DND-41 (cell line): ENCODE data around the gene CFAP90.

Source experiments
- ATAC-seq: fragments of 200-7000 bp; cut with Tn5 transposase; 3 replicates; pipeline ENCODE4 v1.9.1; 2021; ENCODE audit warnings: low read depth; ENCODE audit not compliant: insufficient read depth
- DNase-seq: peaks from one replicate; pipeline ENCODE4 v3.0.0-alpha.2; 2020
- H2AFZ ChIP-seq: 2 replicates; pipeline ENCODE4 v1.6.0; 2012; ENCODE audit warnings: low read depth, low read length
- H3K27ac ChIP-seq: 2 replicates; pipeline ENCODE4 v1.5.1; 2012; ENCODE audit warnings: low read length, inconsistent platforms
- H3K27me3 ChIP-seq: fragments of 200-600 bp; sonication (generic); 2 replicates; pipeline ENCODE4 v1.6.0; 2012; ENCODE audit warnings: low read length, mild to moderate bottlenecking, inconsistent platforms; ENCODE audit not compliant: insufficient read depth, poor library complexity
- H3K36me3 ChIP-seq: 2 replicates; pipeline ENCODE4 v1.5.1; 2012; ENCODE audit warnings: low read length, inconsistent platforms; ENCODE audit not compliant: insufficient read depth
- H3K4me1 ChIP-seq: 2 replicates; pipeline ENCODE4 v1.5.1; 2012; ENCODE audit warnings: mild to moderate bottlenecking, low read length; ENCODE audit not compliant: insufficient read depth
- H3K4me2 ChIP-seq: 2 replicates; pipeline ENCODE4 v1.6.0; 2012; ENCODE audit warnings: mild to moderate bottlenecking, moderate library complexity, low read length, inconsistent platforms; ENCODE audit not compliant: insufficient read depth
- H3K4me3 ChIP-seq, 2 experiments: fragments of 200-600 bp in 1 of 2; shearing (Covaris generic) in 1 of 2; 2 replicates each; pipeline ENCODE4 v1.5.1; 2012 to 2016; ENCODE audit warnings: inconsistent platforms in 2 of 2, low read length in 2 of 2, mild to moderate bottlenecking in 2 of 2, low read depth in 1 of 2, moderate library complexity in 1 of 2
- H3K79me2 ChIP-seq: 2 replicates; pipeline ENCODE4 v1.6.0; 2012; ENCODE audit warnings: low read length, inconsistent platforms; ENCODE audit not compliant: insufficient read depth
- H3K9ac ChIP-seq: 2 replicates; pipeline ENCODE4 v1.6.0; 2012; ENCODE audit warnings: low read depth, mild to moderate bottlenecking, inconsistent platforms, low read length, moderate library complexity
- H3K9me3 ChIP-seq: 2 replicates; pipeline ENCODE4 v1.5.1; 2012; ENCODE audit warnings: low read length, moderate library complexity, mild to moderate bottlenecking, inconsistent platforms; ENCODE audit not compliant: insufficient read depth, severe bottlenecking
- H4K20me1 ChIP-seq: 2 replicates; pipeline ENCODE4 v1.6.0; 2012; ENCODE audit warnings: low read length; ENCODE audit not compliant: insufficient read depth
- EZH2 ChIP-seq: IDR thresholded peaks from 3 replicates; pipeline ENCODE4 v1.6.1; 2012; ENCODE audit warnings: borderline replicate concordance, low read depth, mild to moderate bottlenecking, moderate library complexity, low read length, inconsistent platforms; ENCODE audit not compliant: severe bottlenecking
- TF ChIP-seq, protein P1 (sequence below): IDR thresholded peaks from 2 replicates; pipeline ENCODE4 v1.5.1; 2012; ENCODE audit warnings: borderline replicate concordance, low read length, moderate library complexity, mild to moderate bottlenecking; ENCODE audit not compliant: poor library complexity, severe bottlenecking; ENCODE audit errors: extremely low read depth

The CFAP90 gene

DNA sequence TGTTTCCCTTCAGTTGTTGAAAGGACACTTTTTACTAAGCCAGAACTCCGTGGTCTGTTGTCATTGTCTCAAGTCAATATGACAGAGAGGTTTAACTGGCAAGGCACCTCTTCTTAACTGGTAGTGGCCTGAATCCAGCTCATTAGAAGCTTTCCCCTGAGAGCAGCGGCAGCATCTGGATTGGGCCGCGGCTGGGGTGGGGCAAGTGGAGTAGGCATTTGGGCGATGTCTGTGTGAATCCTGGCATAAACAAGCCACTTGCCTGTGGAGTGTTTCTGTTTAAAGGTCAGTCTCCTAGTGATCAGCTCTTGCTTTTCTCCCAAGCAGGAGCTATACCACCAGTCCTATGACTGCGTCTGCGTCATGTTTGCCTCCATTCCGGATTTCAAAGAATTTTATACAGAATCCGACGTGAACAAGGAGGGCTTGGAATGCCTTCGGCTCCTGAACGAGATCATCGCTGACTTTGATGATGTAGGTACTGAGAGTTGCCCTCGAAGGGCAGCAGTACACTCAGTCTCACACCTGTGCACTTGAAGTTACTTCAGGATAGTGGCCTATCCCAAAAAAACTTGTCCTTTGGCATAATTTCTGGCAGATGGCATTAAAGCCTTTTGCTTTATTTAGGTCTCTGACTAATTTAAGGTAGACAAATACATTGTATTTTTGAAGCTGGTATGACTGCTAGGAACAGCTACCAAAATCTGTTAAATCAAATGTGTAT is 48.9 kb downstream of the CFAP90 start:
- no peak overlapping the region for H2AFZ ChIP-seq
- no peak overlapping the region for H3K27ac ChIP-seq
- no peaks in the 10 kb centered on the region for H3K79me2 ChIP-seq
- DNase-seq (no peak), ATAC-seq (no peak)
- no peak overlapping the region for H3K9ac ChIP-seq
- no peaks in the 10 kb centered on the region for H3K4me1 ChIP-seq
- no peak overlapping the region for H3K4me3 ChIP-seq
- H3K4me2 ChIP-seq, result no peak overlapping the region
- TF ChIP-seq EZH2, result no peak
- TF ChIP-seq, protein P1, sequence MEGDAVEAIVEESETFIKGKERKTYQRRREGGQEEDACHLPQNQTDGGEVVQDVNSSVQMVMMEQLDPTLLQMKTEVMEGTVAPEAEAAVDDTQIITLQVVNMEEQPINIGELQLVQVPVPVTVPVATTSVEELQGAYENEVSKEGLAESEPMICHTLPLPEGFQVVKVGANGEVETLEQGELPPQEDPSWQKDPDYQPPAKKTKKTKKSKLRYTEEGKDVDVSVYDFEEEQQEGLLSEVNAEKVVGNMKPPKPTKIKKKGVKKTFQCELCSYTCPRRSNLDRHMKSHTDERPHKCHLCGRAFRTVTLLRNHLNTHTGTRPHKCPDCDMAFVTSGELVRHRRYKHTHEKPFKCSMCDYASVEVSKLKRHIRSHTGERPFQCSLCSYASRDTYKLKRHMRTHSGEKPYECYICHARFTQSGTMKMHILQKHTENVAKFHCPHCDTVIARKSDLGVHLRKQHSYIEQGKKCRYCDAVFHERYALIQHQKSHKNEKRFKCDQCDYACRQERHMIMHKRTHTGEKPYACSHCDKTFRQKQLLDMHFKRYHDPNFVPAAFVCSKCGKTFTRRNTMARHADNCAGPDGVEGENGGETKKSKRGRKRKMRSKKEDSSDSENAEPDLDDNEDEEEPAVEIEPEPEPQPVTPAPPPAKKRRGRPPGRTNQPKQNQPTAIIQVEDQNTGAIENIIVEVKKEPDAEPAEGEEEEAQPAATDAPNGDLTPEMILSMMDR, result no peak
- no peaks in the 10 kb centered on the region for H3K36me3 ChIP-seq
- H3K27me3 ChIP-seq, result no peaks in the 10 kb centered on the region
- no peaks in the 10 kb centered on the region for H3K9me3 ChIP-seq
- H4K20me1 ChIP-seq, result no peaks in the 10 kb centered on the region

DNA sequence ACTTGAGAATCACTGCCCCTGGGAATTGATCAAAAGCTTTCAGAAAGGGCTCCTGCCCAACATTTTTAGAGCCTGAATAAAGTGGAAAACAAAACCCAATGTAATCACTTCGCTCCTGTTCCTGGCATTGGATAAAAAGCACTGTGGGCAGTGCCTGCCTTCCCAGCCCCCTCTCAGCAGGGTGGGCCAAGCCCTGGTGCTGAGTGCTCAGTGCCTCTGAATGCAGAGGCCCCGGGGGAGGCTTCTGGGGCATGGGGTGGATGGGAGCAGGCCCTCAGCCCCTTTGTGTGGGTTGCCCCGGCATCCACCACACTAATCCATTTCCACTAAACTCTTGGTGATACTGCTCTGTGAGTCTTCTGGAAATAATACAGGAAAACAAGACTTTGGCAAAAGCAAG is 55.6 kb downstream of the CFAP90 start:
- no peaks in the 10 kb centered on the region for H3K36me3 ChIP-seq
- H3K9ac ChIP-seq, result no peak overlapping the region
- H3K9me3 ChIP-seq, result no peaks in the 10 kb centered on the region
- peaks cover 6% of the 10 kb centered on the region for H3K27me3 ChIP-seq
- H3K4me1 ChIP-seq, result no peaks in the 10 kb centered on the region
- DNase-seq, result no peak
- H4K20me1 ChIP-seq, result no peaks in the 10 kb centered on the region
- H3K4me2 ChIP-seq, result no peak overlapping the region
- H3K27ac ChIP-seq, result no peak overlapping the region
- H2AFZ ChIP-seq, result no peak overlapping the region
- TF ChIP-seq, protein P1, result no peak
- TF ChIP-seq EZH2, result no peak
- no peak for ATAC-seq
- H3K4me3 ChIP-seq, result no peak overlapping the region
- no peaks in the 10 kb centered on the region for H3K79me2 ChIP-seq

DNA sequence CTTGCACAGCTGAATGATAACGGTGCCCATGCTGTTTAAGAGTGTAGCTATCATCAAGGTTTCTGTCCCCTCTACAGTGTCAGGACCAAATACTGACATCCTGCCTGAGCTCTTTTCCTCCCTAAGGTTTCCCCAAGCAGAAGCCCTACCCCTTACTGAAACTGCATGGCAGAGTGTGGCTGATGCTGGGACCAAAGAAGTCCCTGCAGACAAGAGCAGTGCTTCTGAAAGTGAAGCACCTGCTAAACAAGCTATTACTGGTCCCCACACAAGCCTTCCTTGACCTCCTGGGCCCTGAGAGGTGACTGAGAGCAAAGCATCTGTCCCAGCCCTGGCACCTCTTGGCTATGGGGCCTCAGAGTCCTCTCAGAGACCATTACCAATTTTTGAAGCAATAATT is 56.1 kb downstream of the CFAP90 start:
- H3K9me3 ChIP-seq, result no peaks in the 10 kb centered on the region
- no peak overlapping the region for H3K27ac ChIP-seq
- no peaks in the 10 kb centered on the region for H4K20me1 ChIP-seq
- H3K36me3 ChIP-seq, result no peaks in the 10 kb centered on the region
- no peaks in the 10 kb centered on the region for H3K4me1 ChIP-seq
- TF ChIP-seq EZH2, result no peak
- TF ChIP-seq, protein P1, result no peak
- no peak overlapping the region for H3K4me3 ChIP-seq
- H3K4me2 ChIP-seq, result no peak overlapping the region
- no peak overlapping the region for H2AFZ ChIP-seq
- ATAC-seq, result no peak
- DNase-seq, result no peak
- H3K9ac ChIP-seq, result no peak overlapping the region
- H3K79me2 ChIP-seq, result no peaks in the 10 kb centered on the region
- peaks cover 6% of the 10 kb centered on the region for H3K27me3 ChIP-seq
